Ramos (cell line): ENCODE data around the gene MTRF1.
"Not testable (repeated sequence)": the region's sequence is repeated elsewhere in the genome, so short reads cannot be mapped to it uniquely, and the experiment has no call there.

Experiments
- in situ Hi-C: fragments of 300-500 bp; cut with MboI; formaldehyde crosslinking; loops from one replicate; pipeline ENCODE4 v1.14.3; 2022; ENCODE audit warnings: low sequenced_read_pairs; ENCODE audit not compliant: unreplicated experiment

Gene MTRF1

GRCh38 chr13:41188584-41188983, 74.8 kb downstream of the MTRF1 start:
- in situ Hi-C loops: no loop called here

GRCh38 chr13:41186481-41186880, 76.9 kb downstream of the MTRF1 start:
- in situ Hi-C loops: no loop called here

GRCh38 chr13:41182231-41182630, 81.1 kb downstream of the MTRF1 start:
- in situ Hi-C loops: no loop called here

DNA sequence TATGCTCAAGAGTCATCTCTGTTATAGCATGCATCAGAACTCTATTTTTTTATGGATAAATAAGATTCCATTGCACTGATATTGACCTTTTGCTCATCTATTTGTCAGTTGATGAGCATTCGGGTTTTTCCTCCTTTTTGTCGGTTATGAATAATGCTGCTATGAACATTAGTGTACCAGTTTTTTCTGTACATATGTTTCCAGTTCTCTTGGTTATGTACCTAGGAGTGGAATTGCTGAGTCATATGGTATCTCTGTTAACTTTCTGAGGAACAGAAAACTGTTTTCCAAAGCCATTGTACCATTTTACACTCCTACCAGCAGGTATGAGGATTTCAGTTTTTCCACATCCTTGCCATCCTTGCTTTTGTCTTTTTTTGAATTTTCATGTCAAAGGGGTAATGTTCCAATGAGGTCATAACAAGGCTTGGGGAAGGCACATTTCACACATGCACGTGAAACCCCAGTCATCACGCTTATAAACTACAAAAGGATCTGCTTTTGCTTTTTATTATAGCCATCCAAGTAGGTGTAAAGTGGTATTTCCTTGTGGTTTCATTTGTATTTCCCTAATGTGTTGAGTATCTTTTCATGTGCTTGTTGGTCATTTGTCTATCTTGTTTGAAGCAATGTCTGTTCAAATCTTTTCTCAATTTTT, 83.7 kb downstream of the MTRF1 start:
- in situ Hi-C loops: no loop called here

- in situ Hi-C loops: no loop called here
Measured at GRCh38 chr13:41178040-41178439, 85.3 kb downstream of the MTRF1 start.

DNA sequence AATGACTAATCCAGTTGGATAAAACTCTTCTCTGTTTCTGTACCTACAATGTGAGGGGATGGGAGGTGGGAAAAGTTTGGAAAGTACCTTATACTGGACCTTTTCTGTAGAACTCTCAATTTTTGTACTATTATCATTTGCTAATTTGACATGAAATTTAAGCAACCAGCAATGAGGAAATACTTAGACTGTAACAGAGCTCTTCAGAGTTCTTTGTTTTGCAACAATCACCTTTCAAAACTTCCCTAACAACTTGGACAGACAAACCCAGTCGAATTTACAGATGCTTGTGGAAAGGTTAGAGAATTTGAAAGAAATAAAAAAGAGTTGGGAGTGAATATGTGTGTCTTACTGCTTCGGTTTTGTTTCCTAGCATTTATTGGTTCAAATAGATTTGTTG, 85.8 kb downstream of the MTRF1 start:
- in situ Hi-C loops: no loop called here

- in situ Hi-C loops: not testable (repeated sequence)
Measured at GRCh38 chr13:41175576-41175975, 87.8 kb downstream of the MTRF1 start.
